Fibroblast of lung (primary cell): Measurements from ENCODE around the gene UMOD.

Experiments
- CTCF ChIP-seq, 2 donors: IDR thresholded peaks in 1 of 2; conservative IDR thresholded peaks in 1 of 2; 1 replicate in 1 of 2; 2 replicates in 1 of 2; pipeline ENCODE4 v1.5.1; 2011 to 2012; ENCODE audit warnings: low read length in 2 of 2, control low read depth in 1 of 2, inconsistent platforms in 1 of 2, low read depth in 1 of 2, mild to moderate bottlenecking in 1 of 2
- EZH2 ChIP-seq: IDR thresholded peaks from 2 replicates; pipeline ENCODE4 v1.5.1; 2012; ENCODE audit warnings: low read length, control low read depth, mild to moderate bottlenecking; ENCODE audit errors: missing control alignments

DNA sequence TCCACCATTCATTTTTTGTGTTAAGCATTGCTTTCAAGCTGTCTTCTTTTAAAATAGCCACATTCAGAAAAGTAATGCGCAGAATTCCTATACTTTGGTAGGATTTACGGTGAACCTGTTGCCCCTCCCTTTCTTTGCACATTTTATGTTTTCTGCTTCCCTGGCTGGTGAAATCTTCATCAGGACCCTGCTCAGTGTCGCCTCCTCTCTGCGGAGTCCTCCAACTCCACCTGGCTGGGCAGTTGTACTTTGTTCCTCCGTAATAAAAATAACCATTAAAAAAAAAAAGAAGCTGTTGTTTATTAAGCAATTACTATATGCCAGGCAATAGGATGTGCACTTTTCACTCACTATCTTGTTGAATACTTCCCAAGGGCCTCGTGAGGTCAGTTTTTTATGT is 2.9 kb downstream of the UMOD start:
- TF ChIP-seq CTCF (conservative IDR thresholded peaks at IDR 0.05 in 1 of 2, IDR thresholded peaks at IDR 0.05 in 1 of 2; ENCODE audit: low read depth in 1 of 2, low read length in 2 of 2) = no peak
- no peak for TF ChIP-seq EZH2
